Loucy (cell line): ENCODE data around the gene TRIM56.

Experiments used
- H2AFZ ChIP-seq: fragments of 200-600 bp; sonication (generic); 2 replicates; pipeline ENCODE4 v1.6.0; 2016; ENCODE audit warnings: antibody characterized with exemption, mild to moderate bottlenecking, low read length, moderate library complexity
- H3F3A ChIP-seq: fragments of 200-600 bp; 2 replicates; pipeline ENCODE4 v1.6.0; 2016; ENCODE audit warnings: antibody characterized with exemption, low read depth, mild to moderate bottlenecking
- H3K27me3 ChIP-seq: fragments of 200-600 bp; sonication (generic); 2 replicates; pipeline ENCODE4 v1.6.1; 2014; ENCODE audit warnings: low read length, mild to moderate bottlenecking; ENCODE audit not compliant: insufficient read depth, poor library complexity, severe bottlenecking
- H3K36me3 ChIP-seq: fragments of 200-600 bp; sonication (generic); 2 replicates; pipeline ENCODE4 v1.6.1; 2016; ENCODE audit warnings: low read length; ENCODE audit not compliant: insufficient read depth
- H3K4me1 ChIP-seq: fragments of 200-600 bp; sonication (generic); 2 replicates; pipeline ENCODE4 v1.5.1; 2014; ENCODE audit warnings: low read length, mild to moderate bottlenecking; ENCODE audit not compliant: insufficient read depth, poor library complexity, severe bottlenecking
- H3K4me2 ChIP-seq: fragments of 200-600 bp; sonication (generic); 2 replicates; pipeline ENCODE4 v1.6.0; 2014; ENCODE audit warnings: antibody characterized with exemption, low read length, low read depth, mild to moderate bottlenecking; ENCODE audit not compliant: poor library complexity, severe bottlenecking
- H3K4me3 ChIP-seq: fragments of 200-600 bp; sonication (generic); 2 replicates; pipeline ENCODE4 v1.5.1; 2014; ENCODE audit warnings: low read length, mild to moderate bottlenecking, mixed read lengths; ENCODE audit not compliant: poor library complexity, severe bottlenecking
- H3K79me2 ChIP-seq: fragments of 200-600 bp; sonication (generic); 2 replicates; pipeline ENCODE4 v1.6.1; 2014; ENCODE audit warnings: low read length; ENCODE audit not compliant: insufficient read depth
- H3K9ac ChIP-seq: fragments of 200-600 bp; sonication (generic); 2 replicates; pipeline ENCODE4 v1.6.0; 2014; ENCODE audit warnings: mild to moderate bottlenecking, low read depth, low read length, moderate library complexity; ENCODE audit not compliant: poor library complexity, severe bottlenecking
- H3K9me2 ChIP-seq: fragments of 200-600 bp; sonication (generic); replicated peaks from 2 replicates; pipeline ENCODE4 v1.6.1; 2016; ENCODE audit warnings: low read depth, low read length, mixed read lengths
- H3K9me3 ChIP-seq: fragments of 200-600 bp; sonication (generic); 2 replicates; pipeline ENCODE4 v1.6.1; 2014; ENCODE audit warnings: mild to moderate bottlenecking, antibody characterized with exemption, low read length, low read depth; ENCODE audit not compliant: insufficient read depth
- H4K20me1 ChIP-seq: fragments of 200-600 bp; sonication (generic); 2 replicates; pipeline ENCODE4 v1.6.0; 2014; ENCODE audit warnings: antibody characterized with exemption, low read length, mild to moderate bottlenecking; ENCODE audit not compliant: insufficient read depth, poor library complexity, severe bottlenecking
- CTCF ChIP-seq: fragments of 200-600 bp; sonication (generic); conservative IDR thresholded peaks from 2 replicates; pipeline ENCODE4 v1.5.1; 2014; ENCODE audit warnings: mild to moderate bottlenecking, antibody characterized with exemption, low read length
- EZH2phosphoT487 ChIP-seq: fragments of 200-600 bp; IDR thresholded peaks from 2 replicates; pipeline ENCODE4 v1.6.1; 2018; ENCODE audit warnings: antibody characterized with exemption, mild to moderate bottlenecking, moderate library complexity, borderline replicate concordance

Gene TRIM56

GRCh38 chr7:101096331-101096956 is 11.2 kb downstream of the TRIM56 start:
- no peaks in the 10 kb centered on the region for H3F3A ChIP-seq
- H3K4me2 ChIP-seq = no peak overlapping the region
- H3K9me3 ChIP-seq = no peaks in the 10 kb centered on the region
- no peaks in the 10 kb centered on the region for H3K36me3 ChIP-seq
- H3K4me1 ChIP-seq = peaks cover 9% of the 10 kb centered on the region
- no peak overlapping the region for H3K4me3 ChIP-seq
- no peaks in the 10 kb centered on the region for H3K27me3 ChIP-seq
- H3K9ac ChIP-seq = no peak overlapping the region
- no peaks in the 10 kb centered on the region for H3K79me2 ChIP-seq
- no peaks in the 10 kb centered on the region for H3K9me2 ChIP-seq
- TF ChIP-seq CTCF (no peak), EZH2phosphoT487 (no peak)
- H4K20me1 ChIP-seq = no peaks in the 10 kb centered on the region
- no peak overlapping the region for H2AFZ ChIP-seq

- Histone ChIP-seq H3K9me3 (no peaks in the 10 kb centered on the region), H3K4me2 (no peak overlapping the region), H4K20me1 (no peaks in the 10 kb centered on the region), H2AFZ (no peak overlapping the region), H3K4me3 (no peak overlapping the region), H3K4me1 (peaks cover 9% of the 10 kb centered on the region), H3K36me3 (no peaks in the 10 kb centered on the region), H3K9ac (no peak overlapping the region), H3K9me2 (no peaks in the 10 kb centered on the region), H3K79me2 (no peaks in the 10 kb centered on the region), H3F3A (no peaks in the 10 kb centered on the region), H3K27me3 (no peaks in the 10 kb centered on the region)
- TF ChIP-seq EZH2phosphoT487 (no peak), CTCF (no peak)
Observed at GRCh38 chr7:101096957-101097347, 11.7 kb downstream of the TRIM56 start.

- H3F3A ChIP-seq = no peaks in the 10 kb centered on the region
- H3K36me3 ChIP-seq = no peaks in the 10 kb centered on the region
- H3K9ac ChIP-seq = no peak overlapping the region
- H3K27me3 ChIP-seq = no peaks in the 10 kb centered on the region
- no peak overlapping the region for H3K4me3 ChIP-seq
- H3K9me2 ChIP-seq = no peaks in the 10 kb centered on the region
- no peak overlapping the region for H2AFZ ChIP-seq
- no peaks in the 10 kb centered on the region for H3K79me2 ChIP-seq
- H3K4me2 ChIP-seq = no peak overlapping the region
- TF ChIP-seq EZH2phosphoT487 (no peak), CTCF (no peak)
- peaks cover 9% of the 10 kb centered on the region for H3K4me1 ChIP-seq
- H4K20me1 ChIP-seq = no peaks in the 10 kb centered on the region
- H3K9me3 ChIP-seq = no peaks in the 10 kb centered on the region
Observed at GRCh38 chr7:101097561-101097960, 12.3 kb downstream of the TRIM56 start.
